GM12874 (cell line): Measurements from ENCODE around the gene NKX3-2.

Experiments used
- CTCF ChIP-seq: IDR thresholded peaks from 2 replicates; pipeline ENCODE4 v1.5.1; 2011; ENCODE audit warnings: low read depth, mild to moderate bottlenecking, control low read depth, low read length, moderate library complexity; ENCODE audit not compliant: insufficient read depth

NKX3-2 gene

GRCh38 chr4:13544606-13545393 lies 492 bp upstream of the NKX3-2 start:
- no peak for TF ChIP-seq CTCF

- no peak for TF ChIP-seq CTCF
These were observed 1.1 kb downstream of the NKX3-2 start for GRCh38 chr4:13543032-13543838.

GRCh38 chr4:13542577-13543031 lies 1.7 kb downstream of the NKX3-2 start:
- no peak for TF ChIP-seq CTCF

GRCh38 chr4:13541720-13542576 lies 2.4 kb downstream of the NKX3-2 start:
- TF ChIP-seq CTCF: peak; percentile 52

- no peak for TF ChIP-seq CTCF
These were observed 3.1 kb downstream of the NKX3-2 start for GRCh38 chr4:13541176-13541604.

- no peak for TF ChIP-seq CTCF
These were observed 3.7 kb downstream of the NKX3-2 start for GRCh38 chr4:13540446-13541175.
